HG02981 (cell line): ENCODE results near the gene EEPD1.
"Not testable (repeated sequence)": the region's sequence is repeated elsewhere in the genome, so short reads cannot be mapped to it uniquely, and the experiment has no call there.

Experiments
- ATAC-seq: cut with Tn5 transposase; IDR thresholded peaks from one replicate; pipeline ENCODE4 v1.9.1; 2021; ENCODE audit warnings: mild to moderate bottlenecking, moderate library complexity; ENCODE audit not compliant: unreplicated experiment

The EEPD1 gene

GRCh38 chr7:36313607-36314006, 160.6 kb downstream of the EEPD1 start:
- ATAC-seq = no peak

GRCh38 chr7:36314491-36314890, 161.4 kb downstream of the EEPD1 start:
- no peak for ATAC-seq

GRCh38 chr7:36315309-36315944, 162.4 kb downstream of the EEPD1 start:
- ATAC-seq = no peak

GRCh38 chr7:36316319-36316718, 163.3 kb downstream of the EEPD1 start:
- ATAC-seq = no peak

GRCh38 chr7:36317276-36317675, 164.2 kb downstream of the EEPD1 start:
- no peak for ATAC-seq

- no peak for ATAC-seq
Measured at GRCh38 chr7:36318116-36318515, 165.1 kb downstream of the EEPD1 start.

GRCh38 chr7:36321284-36321683, 168.2 kb downstream of the EEPD1 start:
- ATAC-seq = not testable (repeated sequence)

GRCh38 chr7:36336390-36336789, 183.3 kb downstream of the EEPD1 start:
- ATAC-seq = no peak

GRCh38 chr7:36338256-36338655, 185.2 kb downstream of the EEPD1 start:
- ATAC-seq = no peak

- no peak for ATAC-seq
Measured at GRCh38 chr7:36343548-36343947, 190.5 kb downstream of the EEPD1 start.

GRCh38 chr7:36344622-36345021, 191.6 kb downstream of the EEPD1 start:
- ATAC-seq = no peak

GRCh38 chr7:36346260-36346831, 193.3 kb downstream of the EEPD1 start:
- no peak for ATAC-seq

- no peak for ATAC-seq
Measured at GRCh38 chr7:36348256-36348655, 195.2 kb downstream of the EEPD1 start.

GRCh38 chr7:36348771-36349170, 195.7 kb downstream of the EEPD1 start:
- ATAC-seq = no peak

- no peak for ATAC-seq
Measured at GRCh38 chr7:36349626-36350025, 196.6 kb downstream of the EEPD1 start.
